Left lung (tissue), 10 donors: Measurements from ENCODE around the gene IGSF21. TPM values are rescaled to one million over a fixed set of nuclear protein-coding genes. Genes with fewer than 3 reads are reported as not detected.

ENCODE experiments used
- ATAC-seq: fragments of 200-7000 bp; cut with Tn5 transposase; one replicate; pipeline ENCODE4 v1.9.1; 2020; ENCODE audit warnings: moderate library complexity
- DNase-seq, 4 donors: peaks; one replicate each; pipeline ENCODE4 v3.0.0-alpha.2; 2013 to 2020
- H3K27ac ChIP-seq, 2 donors: fragments of 200-600 bp; sonication (generic) in 1 of 2; one replicate each; pipeline versions ENCODE4 v1.5.0 to v1.8.0; 2020 to 2021
- H3K27me3 ChIP-seq, 2 donors: fragments of 200-600 bp; sonication (generic) in 1 of 2; one replicate each; pipeline versions ENCODE4 v1.5.0 to v1.8.0; 2020 to 2021
- H3K36me3 ChIP-seq, 2 donors: fragments of 200-600 bp; sonication (generic) in 1 of 2; one replicate each; pipeline versions ENCODE4 v1.5.0 to v1.8.0; 2020 to 2021
- H3K4me1 ChIP-seq, 2 donors: fragments of 200-600 bp; one replicate each; pipeline ENCODE4 v1.8.0; 2021
- H3K4me3 ChIP-seq, 2 donors: fragments of 200-600 bp; sonication (generic) in 1 of 2; one replicate each; pipeline versions ENCODE4 v1.5.0 to v1.8.0; 2020 to 2021; ENCODE audit warnings: mild to moderate bottlenecking in 1 of 2
- H3K9me3 ChIP-seq, 2 donors: fragments of 200-600 bp; sonication (generic) in 1 of 2; one replicate each; pipeline versions ENCODE4 v1.5.0 to v1.8.0; 2020 to 2021
- CTCF ChIP-seq, 2 donors: fragments of 200-600 bp; sonication (generic) in 1 of 2; IDR thresholded peaks; one replicate each; pipeline versions ENCODE4 v1.5.0 to v1.8.0; 2021; ENCODE audit warnings: antibody characterized with exemption in 2 of 2
- intact Hi-C, 2 donors: fragments of 100-400 bp; cut with DNase I; formaldehyde crosslinking; loops; one replicate each; pipeline versions ENCODE4 v1.11.2 to v1.14.2; 2022
- polyA plus RNA-seq, 6 donors: library from polyadenylated mRNA; unstranded; fragments of 120-200 nt; gene quantifications; one replicate each; pipeline ENCODE4 v1.2.1, GENCODE V29; 2013; ENCODE audit not compliant: insufficient read length in 6 of 6
- total RNA-seq, 2 donors: library from RNA; stranded (reverse); fragmentation: NEBNext Ultra II Directional; extraction: Animal tissue kit (Norgen Biotek cat#: 25700); gene quantifications; one replicate each; pipeline ENCODE4 v1.2.1, GENCODE V29; 2021
- donor health status: DM: no; HTN: yes; CAD: no.
- donor health status: DM: no; HTN: no; CAD: no.

Gene IGSF21
- total and polyA plus RNA-seq, 8 donors = 0.14 to 1.2 (median 0.25) TPM; not detected in 2

GRCh38 chr1:18320051-18320450, 212.5 kb downstream of the IGSF21 start:
- H3K27ac ChIP-seq = no peak overlapping the region
- H3K36me3 ChIP-seq = no peaks in the 10 kb centered on the region
- peaks cover 0 to 29% of the 10 kb centered on the region in 2 donors for H3K27me3 ChIP-seq
- no peaks in the 10 kb centered on the region for H3K9me3 ChIP-seq
- intact Hi-C loops = no loop called here
- no peaks in the 10 kb centered on the region for H3K4me1 ChIP-seq
- no peak for TF ChIP-seq CTCF (IDR thresholded peaks at IDR 0.05)
- no peak overlapping the region for H3K4me3 ChIP-seq
- ATAC-seq = no peak
- DNase-seq = no peak

- H3K4me3 ChIP-seq = no peak overlapping the region
- no peaks in the 10 kb centered on the region for H3K36me3 ChIP-seq
- TF ChIP-seq CTCF (IDR thresholded peaks at IDR 0.05) = peak in 1 of 2 donors; percentile 10
- no peaks in the 10 kb centered on the region for H3K9me3 ChIP-seq
- H3K27me3 ChIP-seq = peaks cover 0 to 34% of the 10 kb centered on the region in 2 donors
- H3K4me1 ChIP-seq = no peaks in the 10 kb centered on the region
- intact Hi-C loops = no loop called here
- no peak for DNase-seq
- ATAC-seq = no peak
- no peak overlapping the region for H3K27ac ChIP-seq
These were observed 214.9 kb downstream of the IGSF21 start for GRCh38 chr1:18322368-18323032.

- no peak for TF ChIP-seq CTCF (IDR thresholded peaks at IDR 0.05)
These were observed 215.7 kb downstream of the IGSF21 start for GRCh38 chr1:18323259-18323658.

GRCh38 chr1:18324246-18324645, 216.6 kb downstream of the IGSF21 start:
- ATAC-seq (no peak), DNase-seq (no peak)
- intact Hi-C loops = no loop called here

More at GRCh38 chr1:18323259-18323658, 215.7 kb downstream of the IGSF21 start:
- Histone ChIP-seq H3K36me3 (no peaks in the 10 kb centered on the region), H3K27me3 (peaks cover 0 to 34% of the 10 kb centered on the region in 2 donors), H3K27ac (no peak overlapping the region), H3K4me3 (no peak overlapping the region), H3K9me3 (no peaks in the 10 kb centered on the region), H3K4me1 (no peaks in the 10 kb centered on the region)
- intact Hi-C loops = no loop called here
- DNase-seq (no peak), ATAC-seq (no peak)

GRCh38 chr1:18325136-18325535, 217.5 kb downstream of the IGSF21 start:
- Histone ChIP-seq H3K27ac (no peak overlapping the region), H3K4me1 (no peaks in the 10 kb centered on the region), H3K36me3 (no peaks in the 10 kb centered on the region), H3K9me3 (no peaks in the 10 kb centered on the region), H3K4me3 (no peak overlapping the region), H3K27me3 (peaks cover 0 to 34% of the 10 kb centered on the region in 2 donors)
- no peak for TF ChIP-seq CTCF (IDR thresholded peaks at IDR 0.05)
- intact Hi-C loops = no loop called here
- ATAC-seq = no peak
- no peak for DNase-seq

More at GRCh38 chr1:18324246-18324645, 216.6 kb downstream of the IGSF21 start:
- Histone ChIP-seq H3K9me3 (no peaks in the 10 kb centered on the region), H3K4me1 (no peaks in the 10 kb centered on the region), H3K27me3 (peaks cover 0 to 34% of the 10 kb centered on the region in 2 donors), H3K36me3 (no peaks in the 10 kb centered on the region), H3K27ac (no peak overlapping the region), H3K4me3 (no peak overlapping the region)
- no peak for TF ChIP-seq CTCF (IDR thresholded peaks at IDR 0.05)
